HepG2 (cell line): ENCODE results near the gene METAP1D. TPM values are rescaled to one million over a fixed set of nuclear protein-coding genes. Genes with fewer than 3 reads are reported as not detected.

ENCODE experiments used
- ATF7-NPFF ChIP-seq: sonication (generic); formaldehyde crosslinking; IDR thresholded peaks from 2 replicates; pipeline ENCODE4 v1.8.1; 2023; ENCODE audit warnings: mild to moderate bottlenecking, low read depth, missing genetic modification reagents, moderate library complexity
- CEBPG ChIP-seq: IDR thresholded peaks from 2 replicates; pipeline ENCODE4 v1.6.1; 2016
- HDAC1 ChIP-seq: sonication (generic); formaldehyde crosslinking; IDR thresholded peaks from 2 replicates; pipeline ENCODE4 v1.5.1; 2020; ENCODE audit warnings: mild to moderate bottlenecking, missing genetic modification reagents
- HNF4G ChIP-seq, 2 experiments: sonication (generic) in 1 of 2; formaldehyde crosslinking in 1 of 2; IDR thresholded peaks; 2 replicates each; pipeline versions ENCODE4 v1.4.0 to v1.6.1; 2011 to 2020; ENCODE audit warnings: borderline replicate concordance in 2 of 2, low read depth in 2 of 2, mild to moderate bottlenecking in 2 of 2, low read length in 1 of 2, missing genetic modification reagents in 1 of 2, moderate library complexity in 1 of 2
- PAF1 ChIP-seq: IDR thresholded peaks from 2 replicates; pipeline ENCODE4 v1.6.1; 2016; ENCODE audit warnings: missing genetic modification reagents, missing compliant biosample characterization
- PAX8 ChIP-seq: sonication (generic); formaldehyde crosslinking; IDR thresholded peaks from 2 replicates; pipeline ENCODE4 v1.8.0; 2022; ENCODE audit warnings: mild to moderate bottlenecking, missing genetic modification reagents, borderline replicate concordance
- SSRP1 ChIP-seq: IDR thresholded peaks from 2 replicates; pipeline ENCODE4 v1.6.1; 2016; ENCODE audit warnings: control low read depth
- THAP9 ChIP-seq: sonication (generic); formaldehyde crosslinking; IDR thresholded peaks from 2 replicates; pipeline ENCODE4; 2020; ENCODE audit warnings: missing genetic modification reagents, mild to moderate bottlenecking, borderline replicate concordance
- ZBTB34 ChIP-seq: sonication (generic); formaldehyde crosslinking; IDR thresholded peaks from 2 replicates; pipeline ENCODE4 v1.8.0; 2022; ENCODE audit warnings: mild to moderate bottlenecking, missing genetic modification reagents
- ZMYM2 ChIP-seq: sonication (generic); formaldehyde crosslinking; IDR thresholded peaks from 2 replicates; pipeline ENCODE4 v1.8.0; 2022; ENCODE audit warnings: mild to moderate bottlenecking, missing genetic modification reagents
- ZNF235 ChIP-seq: sonication (generic); formaldehyde crosslinking; IDR thresholded peaks from 2 replicates; pipeline ENCODE4 v1.8.1; 2023; ENCODE audit warnings: mild to moderate bottlenecking, missing genetic modification reagents, borderline replicate concordance
- ZNF614 ChIP-seq: IDR thresholded peaks from 2 replicates; pipeline ENCODE4 v1.6.1; 2018; ENCODE audit warnings: missing biosample characterization, missing genetic modification reagents, inconsistent platforms, borderline replicate concordance
- ZNF75D ChIP-seq: sonication (generic); formaldehyde crosslinking; IDR thresholded peaks from 2 replicates; pipeline ENCODE4 v1.8.1; 2023; ENCODE audit warnings: missing genetic modification reagents, mild to moderate bottlenecking, borderline replicate concordance
- polyA plus RNA-seq, 8 experiments: library from polyadenylated mRNA; depleted of rRNA in 3 of 8; stranded (reverse) in 7 of 8; unstranded in 1 of 8; fragments of >200 nt; fragmentation: Illumina TruSeq in 4 of 8; extraction: Trizol in 4 of 8; gene quantifications; 2 replicates each; pipeline versions ENCODE4 v1.2.1 to v1.2.3, GENCODE V29; 2011 to 2016; ENCODE audit warnings: low read depth in 4 of 8, missing spikeins in 1 of 8, mixed read lengths in 1 of 8; ENCODE audit not compliant: insufficient read depth in 1 of 8
- total RNA-seq, 5 experiments: library from RNA; depleted of rRNA; stranded (reverse); fragments of >200 nt; fragmentation: Illumina TruSeq; extraction: Trizol; gene quantifications; 2 replicates each; pipeline ENCODE4 v1.2.3, GENCODE V29; 2016; ENCODE audit warnings: low read depth in 1 of 5
- TF ChIP-seq, protein P1 (sequence below): sonication (generic); formaldehyde crosslinking; IDR thresholded peaks from 2 replicates; pipeline ENCODE4 v1.4.0; 2020; ENCODE audit warnings: mild to moderate bottlenecking, missing genetic modification reagents
- TF ChIP-seq, protein P2 (sequence below): sonication (generic); formaldehyde crosslinking; IDR thresholded peaks from 2 replicates; pipeline ENCODE4 v1.5.0; 2020; ENCODE audit warnings: missing genetic modification reagents
- TF ChIP-seq, protein P3 (sequence below): sonication (generic); formaldehyde crosslinking; IDR thresholded peaks from 2 replicates; pipeline ENCODE4 v1.4.0; 2020; ENCODE audit warnings: missing genetic modification reagents
- TF ChIP-seq, protein P4 (sequence below): sonication (generic); formaldehyde crosslinking; IDR thresholded peaks from 2 replicates; pipeline ENCODE4 v1.4.0; 2020; ENCODE audit warnings: mild to moderate bottlenecking, missing genetic modification reagents

Gene METAP1D
- total and polyA plus RNA-seq, 2 of the 13 experiments (the other 11 are each of a cell fraction or from before 2014, with no cell fraction given) = 14.7 to 21.6 TPM

- TF ChIP-seq HNF4G (IDR thresholded peaks at IDR 0.05; ENCODE audit: borderline replicate concordance, low read depth, low read length) = no peak
- 0 out of 2 replicates have a peak, but pooled peaks have one; percentile 58 for TF ChIP-seq HNF4G (CRISPR knock-in tag; IDR thresholded peaks at IDR 0.05; ENCODE audit: borderline replicate concordance, low read depth)
- TF ChIP-seq ZNF614 (CRISPR knock-in tag) = peak; percentile 54; the same call in 1 of the 2 replicates
- TF ChIP-seq SSRP1 (CRISPR knock-in tag) = no peak
- no peak for TF ChIP-seq PAF1 (CRISPR knock-in tag)
- TF ChIP-seq CEBPG (CRISPR knock-in tag) = no peak
- TF ChIP-seq, protein P1, sequence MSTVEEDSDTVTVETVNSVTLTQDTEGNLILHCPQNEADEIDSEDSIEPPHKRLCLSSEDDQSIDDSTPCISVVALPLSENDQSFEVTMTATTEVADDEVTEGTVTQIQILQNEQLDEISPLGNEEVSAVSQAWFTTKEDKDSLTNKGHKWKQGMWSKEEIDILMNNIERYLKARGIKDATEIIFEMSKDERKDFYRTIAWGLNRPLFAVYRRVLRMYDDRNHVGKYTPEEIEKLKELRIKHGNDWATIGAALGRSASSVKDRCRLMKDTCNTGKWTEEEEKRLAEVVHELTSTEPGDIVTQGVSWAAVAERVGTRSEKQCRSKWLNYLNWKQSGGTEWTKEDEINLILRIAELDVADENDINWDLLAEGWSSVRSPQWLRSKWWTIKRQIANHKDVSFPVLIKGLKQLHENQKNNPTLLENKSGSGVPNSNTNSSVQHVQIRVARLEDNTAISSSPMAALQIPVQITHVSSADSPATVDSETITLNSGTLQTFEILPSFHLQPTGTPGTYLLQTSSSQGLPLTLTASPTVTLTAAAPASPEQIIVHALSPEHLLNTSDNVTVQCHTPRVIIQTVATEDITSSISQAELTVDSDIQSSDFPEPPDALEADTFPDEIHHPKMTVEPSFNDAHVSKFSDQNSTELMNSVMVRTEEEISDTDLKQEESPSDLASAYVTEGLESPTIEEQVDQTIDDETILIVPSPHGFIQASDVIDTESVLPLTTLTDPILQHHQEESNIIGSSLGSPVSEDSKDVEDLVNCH = no peak
- TF ChIP-seq ZMYM2 = 0 out of 2 replicates have a peak, but pooled peaks have one; percentile 45
- TF ChIP-seq, protein P2, sequence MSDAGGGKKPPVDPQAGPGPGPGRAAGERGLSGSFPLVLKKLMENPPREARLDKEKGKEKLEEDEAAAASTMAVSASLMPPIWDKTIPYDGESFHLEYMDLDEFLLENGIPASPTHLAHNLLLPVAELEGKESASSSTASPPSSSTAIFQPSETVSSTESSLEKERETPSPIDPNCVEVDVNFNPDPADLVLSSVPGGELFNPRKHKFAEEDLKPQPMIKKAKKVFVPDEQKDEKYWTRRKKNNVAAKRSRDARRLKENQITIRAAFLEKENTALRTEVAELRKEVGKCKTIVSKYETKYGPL (CRISPR knock-in tag) = no peak
- TF ChIP-seq, protein P3, sequence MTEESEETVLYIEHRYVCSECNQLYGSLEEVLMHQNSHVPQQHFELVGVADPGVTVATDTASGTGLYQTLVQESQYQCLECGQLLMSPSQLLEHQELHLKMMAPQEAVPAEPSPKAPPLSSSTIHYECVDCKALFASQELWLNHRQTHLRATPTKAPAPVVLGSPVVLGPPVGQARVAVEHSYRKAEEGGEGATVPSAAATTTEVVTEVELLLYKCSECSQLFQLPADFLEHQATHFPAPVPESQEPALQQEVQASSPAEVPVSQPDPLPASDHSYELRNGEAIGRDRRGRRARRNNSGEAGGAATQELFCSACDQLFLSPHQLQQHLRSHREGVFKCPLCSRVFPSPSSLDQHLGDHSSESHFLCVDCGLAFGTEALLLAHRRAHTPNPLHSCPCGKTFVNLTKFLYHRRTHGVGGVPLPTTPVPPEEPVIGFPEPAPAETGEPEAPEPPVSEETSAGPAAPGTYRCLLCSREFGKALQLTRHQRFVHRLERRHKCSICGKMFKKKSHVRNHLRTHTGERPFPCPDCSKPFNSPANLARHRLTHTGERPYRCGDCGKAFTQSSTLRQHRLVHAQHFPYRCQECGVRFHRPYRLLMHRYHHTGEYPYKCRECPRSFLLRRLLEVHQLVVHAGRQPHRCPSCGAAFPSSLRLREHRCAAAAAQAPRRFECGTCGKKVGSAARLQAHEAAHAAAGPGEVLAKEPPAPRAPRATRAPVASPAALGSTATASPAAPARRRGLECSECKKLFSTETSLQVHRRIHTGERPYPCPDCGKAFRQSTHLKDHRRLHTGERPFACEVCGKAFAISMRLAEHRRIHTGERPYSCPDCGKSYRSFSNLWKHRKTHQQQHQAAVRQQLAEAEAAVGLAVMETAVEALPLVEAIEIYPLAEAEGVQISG (CRISPR knock-in tag) = peak; percentile 46
- TF ChIP-seq ZNF235 (CRISPR knock-in tag) = 0 out of 2 replicates have a peak, but pooled peaks have one; percentile 45
- TF ChIP-seq, protein P4, sequence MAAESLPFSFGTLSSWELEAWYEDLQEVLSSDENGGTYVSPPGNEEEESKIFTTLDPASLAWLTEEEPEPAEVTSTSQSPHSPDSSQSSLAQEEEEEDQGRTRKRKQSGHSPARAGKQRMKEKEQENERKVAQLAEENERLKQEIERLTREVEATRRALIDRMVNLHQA (CRISPR knock-in tag) = no peak
- TF ChIP-seq ZNF75D = no peak
- peak; percentile 72 for TF ChIP-seq THAP9 (CRISPR knock-in tag)
- 0 out of 2 replicates have a peak, but pooled peaks have one; percentile 47 for TF ChIP-seq ATF7-NPFF
- TF ChIP-seq PAX8 = no peak
- TF ChIP-seq HDAC1 (CRISPR knock-in tag) = peak; percentile 24; the same call in 1 of the 2 replicates
- no peak for TF ChIP-seq ZBTB34
Measured at GRCh38 chr2:172098650-172099471, 99.1 kb downstream of the METAP1D start (continued).
